ENCODE measurements around the gene KCND2.
"Not testable (repeated sequence)": the region's sequence is repeated elsewhere in the genome, so short reads cannot be mapped to it uniquely, and the experiment has no call there.

The KCND2 gene

DNA sequence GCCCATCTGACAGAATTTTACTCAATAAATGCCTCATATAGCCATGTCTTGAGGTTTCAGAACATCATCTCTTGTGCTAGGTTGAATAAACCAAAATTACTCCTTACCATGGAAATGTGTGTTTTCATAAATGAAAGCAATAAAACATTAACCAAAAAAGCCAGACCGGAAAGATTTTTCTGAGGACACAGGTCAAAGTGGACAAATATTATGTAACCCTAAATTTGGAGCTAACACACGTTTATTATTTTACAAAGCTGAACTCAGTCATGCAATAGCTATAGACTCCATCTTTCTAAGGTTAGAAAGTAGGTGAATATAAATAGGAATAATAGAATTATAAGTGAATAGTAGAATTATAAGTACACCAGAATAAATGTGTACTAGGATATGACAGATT lies 315.9 kb downstream of the KCND2 start:
- no peak for DNase-seq

DNA sequence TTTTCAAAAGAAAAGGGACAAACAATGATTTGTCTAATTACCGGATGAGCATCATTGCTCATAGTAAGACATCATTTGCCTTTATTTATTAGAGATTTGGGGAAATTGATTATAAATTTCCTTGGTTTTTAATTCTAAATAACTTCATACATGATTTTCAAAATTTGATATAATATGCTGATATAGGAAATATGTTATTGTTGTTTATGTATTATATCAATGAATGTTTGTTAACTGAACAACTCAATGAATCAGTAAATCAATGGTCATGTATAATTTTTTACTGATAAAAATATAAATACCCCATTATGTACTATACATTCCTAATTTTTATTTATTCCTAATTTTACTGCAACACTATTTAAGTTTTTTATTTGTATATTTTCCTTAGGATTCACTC lies 327.6 kb downstream of the KCND2 start:
- DNase-seq: no peak

DNA sequence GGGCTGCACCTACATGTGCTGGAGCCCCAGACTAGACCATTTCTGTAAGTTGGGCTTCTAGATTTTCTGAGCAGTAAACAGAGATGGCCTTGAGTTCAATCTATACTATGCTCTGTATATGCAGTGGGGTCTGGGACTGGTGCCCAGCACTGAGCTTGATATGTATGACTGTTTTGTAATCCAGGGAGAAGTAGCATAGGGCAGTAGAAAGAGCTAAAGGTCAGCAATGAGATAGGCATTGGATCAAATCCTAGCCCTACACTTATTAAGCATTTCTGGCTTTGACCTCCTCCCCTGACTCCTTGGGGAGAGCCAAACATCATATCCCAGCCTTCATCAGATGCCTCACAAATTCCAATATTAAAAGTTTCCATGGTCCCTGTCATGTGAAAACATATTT lies 330.4 kb downstream of the KCND2 start:
- DNase-seq: no peak

DNA sequence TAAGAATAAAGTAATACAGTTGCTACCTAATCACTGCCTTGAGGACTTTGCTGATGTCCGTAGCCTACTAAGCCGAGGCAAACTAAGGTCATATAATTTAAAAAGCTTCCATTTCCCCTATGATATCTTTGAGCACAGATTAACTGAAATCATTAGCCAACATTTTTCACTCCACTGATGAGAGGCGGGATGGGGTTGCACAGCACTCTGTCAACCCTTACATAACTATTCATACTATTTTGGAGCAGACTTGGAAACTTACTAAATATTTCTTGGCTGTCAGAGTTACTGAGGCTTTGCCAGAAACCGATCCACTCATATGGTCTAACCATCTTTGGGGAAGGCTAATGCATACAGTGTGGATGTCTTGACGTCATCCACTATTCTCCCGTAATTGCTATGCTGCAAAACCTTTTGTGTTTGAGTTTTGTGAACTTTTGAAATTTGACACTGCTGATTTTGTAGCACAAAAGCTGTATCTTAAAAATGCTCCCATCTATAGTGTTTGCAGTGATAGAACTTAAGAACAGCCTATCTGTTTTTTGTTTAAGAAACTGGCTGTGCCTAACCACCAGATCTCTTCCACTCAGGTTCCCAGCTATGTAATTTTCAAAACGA lies 336.3 kb downstream of the KCND2 start:
- no peak for DNase-seq

DNA sequence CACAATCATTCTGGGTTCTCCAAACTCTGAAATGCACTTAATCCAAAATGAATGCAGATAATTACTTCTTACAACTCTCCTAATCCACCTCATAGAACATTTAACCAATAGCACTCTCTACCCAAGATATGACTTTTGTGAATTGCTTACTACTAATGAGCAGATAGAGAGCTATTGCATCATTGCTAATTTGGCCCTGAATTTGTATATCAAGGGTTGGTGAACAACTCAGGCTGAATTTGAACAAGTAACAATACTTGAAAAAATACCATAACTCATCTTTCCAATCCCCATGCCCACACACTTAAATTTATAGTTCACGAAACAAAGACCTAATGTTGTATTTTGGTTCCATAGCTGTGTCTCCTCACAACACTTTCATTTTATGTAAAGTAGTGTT lies 339.0 kb downstream of the KCND2 start:
- DNase-seq: no peak

DNA sequence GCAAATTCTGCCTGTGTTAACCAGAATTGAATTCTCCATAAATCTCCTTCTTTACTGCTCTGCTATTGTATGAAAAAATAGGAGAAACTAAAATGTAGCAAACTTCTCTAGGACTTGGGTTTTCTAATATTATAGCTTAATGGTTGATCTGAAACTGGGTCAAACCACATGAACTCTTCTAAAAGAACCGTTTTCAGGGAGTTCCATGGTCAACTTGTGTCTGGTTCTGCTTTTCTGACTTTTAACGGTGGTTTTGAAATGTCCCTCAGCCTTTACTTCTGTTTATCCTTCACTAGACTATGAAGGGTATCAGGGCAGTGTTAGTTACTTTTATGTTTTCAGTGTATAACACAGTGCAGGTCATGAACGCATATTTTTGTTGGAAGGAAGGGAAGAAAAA lies 342.7 kb downstream of the KCND2 start:
- DNase-seq: no peak

DNA sequence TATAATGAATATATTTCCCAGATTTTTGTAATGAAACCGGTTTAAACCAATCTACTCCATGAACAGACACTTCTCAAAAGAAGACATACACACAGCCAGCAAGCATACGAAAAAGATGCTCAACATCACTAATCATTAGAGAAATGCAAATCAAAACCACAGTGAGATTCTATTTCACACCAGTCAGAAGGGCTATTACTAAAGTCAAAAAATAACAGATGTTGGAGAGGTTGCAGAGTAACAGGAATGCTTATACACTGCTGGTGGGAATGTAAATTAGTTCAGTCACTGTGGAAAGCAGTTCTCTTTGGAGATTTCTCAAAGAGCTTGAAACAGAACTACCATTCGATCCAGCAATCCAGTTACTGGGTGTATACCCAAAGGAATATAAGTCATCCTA lies 344.3 kb downstream of the KCND2 start:
- DNase-seq: no peak

DNA sequence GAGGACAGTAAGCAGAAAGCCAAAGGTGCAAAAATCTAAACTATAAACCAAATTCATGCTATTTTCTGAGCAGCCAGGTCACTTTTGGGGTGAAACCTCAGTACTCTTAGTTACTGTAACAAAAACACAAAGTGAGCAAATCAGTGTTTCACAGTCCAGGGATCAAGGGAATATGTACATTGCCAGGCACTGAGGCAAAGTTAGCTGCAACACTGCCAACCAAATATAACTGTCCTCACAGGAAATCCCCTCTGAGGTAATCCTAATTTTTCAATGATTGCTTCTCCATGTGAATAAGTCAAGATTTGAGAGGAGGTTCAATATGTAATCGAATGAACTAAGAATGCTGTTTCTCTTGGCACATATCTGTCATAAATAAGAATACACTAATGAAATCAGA lies 355.3 kb downstream of the KCND2 start:
- DNase-seq: no peak

DNA sequence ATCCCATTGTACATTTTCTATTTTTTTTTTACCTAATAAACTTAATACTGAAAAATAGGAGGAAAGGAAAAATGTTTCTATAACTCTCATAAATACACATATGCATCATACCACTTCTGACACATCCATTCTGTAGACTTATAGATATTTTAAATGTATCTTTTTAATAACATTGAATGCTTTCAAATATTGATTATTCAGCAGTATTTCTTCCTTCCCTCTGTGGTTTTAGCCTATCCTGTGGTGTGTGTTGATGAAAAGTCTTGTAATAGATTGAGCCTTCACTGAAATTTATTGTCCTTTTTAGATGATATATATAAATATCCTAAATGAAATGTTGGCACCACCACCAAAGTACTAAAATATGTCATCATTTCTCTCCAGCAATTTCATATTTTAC lies 366.9 kb downstream of the KCND2 start:
- no peak for DNase-seq

DNA sequence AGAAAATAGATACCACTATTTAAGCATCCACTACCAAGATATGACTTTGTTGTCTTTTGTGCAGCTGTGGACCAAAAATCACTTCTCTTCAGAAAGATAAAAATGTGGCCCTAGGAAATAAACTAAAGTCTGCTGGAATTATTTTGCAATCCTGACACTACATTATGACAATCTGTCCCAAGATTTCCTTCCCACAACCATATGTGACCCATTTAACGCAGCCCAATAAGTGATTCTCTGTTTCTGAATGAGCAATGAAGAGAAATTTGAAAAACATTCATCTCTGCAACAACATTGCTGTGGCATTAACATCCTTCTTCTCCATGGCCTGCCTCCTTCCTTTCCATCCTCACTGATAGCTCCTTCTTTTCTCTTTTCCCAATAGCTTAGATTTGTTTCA lies 373.0 kb downstream of the KCND2 start:
- DNase-seq: no peak

DNA sequence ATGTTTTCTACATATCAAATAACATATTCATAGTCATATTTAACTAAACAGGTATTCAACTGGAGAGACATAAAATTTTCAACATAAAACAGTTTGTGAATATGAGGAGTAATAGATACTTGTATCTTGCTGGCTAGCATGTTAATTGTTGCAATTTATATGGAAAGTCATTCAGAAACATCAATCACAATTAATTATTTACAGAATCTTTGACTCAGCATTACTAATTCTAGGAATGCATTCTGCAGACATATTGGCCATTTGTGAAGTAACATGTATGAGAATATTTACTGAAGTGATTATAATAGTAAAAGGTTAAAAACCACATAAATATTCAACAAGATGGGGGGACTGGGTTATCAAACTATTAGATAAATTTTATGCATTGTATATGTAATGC lies 381.3 kb downstream of the KCND2 start:
- no peak for DNase-seq

DNA sequence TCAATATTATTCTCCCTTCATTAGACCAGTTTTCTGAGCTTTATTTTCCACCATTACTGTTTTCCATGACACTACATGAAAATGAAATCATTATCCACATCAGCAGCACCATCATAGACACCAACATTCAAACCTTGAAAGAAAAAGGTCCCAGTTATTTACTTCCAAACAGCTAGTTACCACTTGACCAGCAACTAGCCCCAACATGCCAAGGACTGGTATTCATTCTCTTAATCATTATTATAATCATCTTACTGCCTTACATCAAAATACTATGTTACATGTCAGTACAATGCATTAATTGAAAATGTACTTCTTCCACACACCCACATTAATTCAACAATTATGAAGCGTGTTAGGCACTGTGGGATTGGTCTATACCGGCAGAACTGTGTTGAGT lies 385.5 kb downstream of the KCND2 start:
- no peak for DNase-seq

DNA sequence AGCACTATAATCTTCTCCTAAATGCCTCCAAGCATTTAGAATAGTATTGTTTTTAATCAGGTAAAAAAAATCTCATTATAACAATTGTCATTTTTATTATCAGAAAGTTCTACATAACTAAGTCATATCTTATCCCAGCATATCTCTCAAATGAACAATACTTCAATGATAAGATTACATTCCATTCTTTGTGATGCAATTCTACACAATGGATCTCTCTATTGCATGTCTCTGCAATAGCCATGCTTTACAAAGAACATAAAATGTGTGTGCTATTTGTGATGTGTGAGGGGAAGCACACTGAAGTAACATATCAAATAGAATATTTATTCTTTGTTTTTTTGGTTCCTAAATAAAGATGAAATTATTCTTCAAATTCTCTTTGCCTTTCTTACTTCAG lies 389.3 kb downstream of the KCND2 start:
- no peak for DNase-seq

DNA sequence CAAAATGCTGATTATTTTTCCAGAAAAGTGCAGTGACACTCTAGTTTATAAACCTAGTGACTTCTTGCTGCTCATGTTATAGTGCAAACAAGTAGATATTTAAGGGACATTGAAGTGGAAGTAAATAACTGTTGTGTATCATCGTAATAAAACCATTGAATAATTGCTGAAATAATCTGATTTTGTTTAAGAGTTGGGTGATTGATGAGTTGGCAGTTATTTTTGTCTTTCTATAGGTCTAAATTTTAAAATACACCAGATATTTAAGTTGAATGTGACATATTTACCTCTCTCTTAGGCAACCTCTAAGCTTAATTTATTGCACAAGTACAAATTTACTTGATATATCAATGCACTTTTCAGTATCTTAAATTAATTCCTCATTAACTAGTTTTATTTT lies 392.1 kb downstream of the KCND2 start:
- DNase-seq: no peak

DNA sequence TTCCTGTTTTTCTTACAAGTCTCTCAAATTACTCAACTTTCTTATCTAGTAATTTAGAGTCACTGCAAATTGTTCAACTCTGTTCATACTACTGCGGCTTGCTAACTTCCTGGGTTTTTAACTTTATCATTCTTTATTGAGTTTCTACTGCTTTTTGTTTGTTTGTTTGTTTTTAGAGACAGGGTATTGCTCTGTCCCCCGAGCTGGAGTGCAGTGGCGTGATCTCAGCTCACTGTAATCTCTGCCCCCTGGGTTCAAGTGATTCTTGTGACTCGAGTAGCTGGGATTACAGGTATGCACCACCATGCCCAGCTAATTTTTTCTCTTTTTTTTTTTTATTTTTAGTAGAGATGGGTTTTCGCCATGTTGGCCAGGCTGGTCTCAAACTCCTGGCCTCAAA lies 402.1 kb downstream of the KCND2 start:
- no peak for DNase-seq

DNA sequence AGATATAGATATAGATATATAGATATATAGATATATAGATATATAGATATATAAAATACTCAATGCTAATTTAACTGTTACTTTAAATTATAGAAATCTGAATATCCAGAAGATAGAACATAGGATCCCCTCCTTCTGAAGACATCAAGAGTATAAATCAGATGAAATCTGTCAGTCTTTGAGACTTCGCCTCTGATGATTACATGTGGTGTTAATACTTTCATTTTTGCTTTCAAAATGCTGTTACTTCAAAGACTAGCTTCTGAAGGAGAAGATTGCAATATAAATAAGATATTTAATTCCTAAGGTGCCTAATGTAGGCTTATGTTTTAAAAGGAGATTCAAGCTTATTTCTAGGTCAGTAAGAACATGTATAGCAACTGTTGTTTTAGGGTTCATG lies 404.6 kb downstream of the KCND2 start:
- DNase-seq: no peak

DNA sequence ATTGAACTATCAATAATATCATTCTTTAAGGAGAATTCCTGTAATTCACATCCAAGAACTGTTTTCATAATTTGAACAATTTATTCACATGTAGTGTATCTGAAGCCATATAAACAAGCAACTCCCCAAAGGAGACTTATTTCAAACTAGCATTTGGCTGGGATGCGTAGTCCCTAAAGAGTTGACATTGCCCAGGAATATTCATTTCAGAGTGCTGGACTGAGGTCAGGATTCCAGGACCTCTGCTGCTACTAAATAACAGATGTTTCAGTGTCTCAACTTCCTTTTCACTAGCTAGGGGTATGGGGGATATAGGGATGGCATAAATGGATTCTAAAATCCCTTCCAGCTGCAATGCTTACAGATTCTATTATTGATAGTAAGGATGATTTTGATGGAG lies 408.0 kb downstream of the KCND2 start:
- no peak for DNase-seq

DNA sequence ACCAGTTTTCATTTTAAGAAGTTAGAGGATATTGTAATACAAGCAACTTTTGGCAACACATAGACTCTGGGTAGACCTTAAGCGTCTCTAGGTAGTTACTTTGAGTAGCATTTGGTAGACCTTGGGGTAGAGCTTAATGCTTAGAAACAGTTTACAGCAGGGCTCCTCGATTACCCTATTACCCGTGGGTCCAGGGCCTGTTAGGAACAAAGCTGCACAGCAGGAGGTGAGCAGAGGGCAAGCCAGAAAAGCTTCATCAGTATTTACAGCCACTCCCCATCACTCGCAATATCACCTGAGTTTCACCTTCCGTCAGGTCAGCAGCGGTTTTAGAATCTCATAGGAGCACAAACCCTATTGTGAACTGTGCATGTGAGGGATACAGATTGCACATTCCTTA lies 411.5 kb downstream of the KCND2 start:
- DNase-seq: no peak

DNA sequence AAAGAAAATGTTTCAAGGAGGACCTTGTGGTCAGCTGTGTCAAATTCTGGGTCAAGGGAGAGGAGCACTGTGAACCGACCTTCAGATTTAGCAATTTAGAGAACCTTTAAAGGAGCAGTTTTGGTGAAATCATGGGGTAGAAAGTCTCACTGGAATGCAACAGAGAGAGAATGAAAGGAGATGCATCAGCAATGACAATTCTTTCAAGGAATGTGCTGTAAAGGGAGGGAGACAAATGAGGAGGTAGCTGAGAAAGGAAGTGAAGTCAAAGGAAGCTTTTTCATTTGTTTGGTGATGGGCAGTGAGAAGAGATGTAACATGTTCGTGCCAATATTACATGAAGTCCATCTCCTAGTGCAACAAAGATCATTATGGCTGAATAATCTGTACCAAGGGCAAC lies 418.9 kb downstream of the KCND2 start:
- DNase-seq: no peak

DNA sequence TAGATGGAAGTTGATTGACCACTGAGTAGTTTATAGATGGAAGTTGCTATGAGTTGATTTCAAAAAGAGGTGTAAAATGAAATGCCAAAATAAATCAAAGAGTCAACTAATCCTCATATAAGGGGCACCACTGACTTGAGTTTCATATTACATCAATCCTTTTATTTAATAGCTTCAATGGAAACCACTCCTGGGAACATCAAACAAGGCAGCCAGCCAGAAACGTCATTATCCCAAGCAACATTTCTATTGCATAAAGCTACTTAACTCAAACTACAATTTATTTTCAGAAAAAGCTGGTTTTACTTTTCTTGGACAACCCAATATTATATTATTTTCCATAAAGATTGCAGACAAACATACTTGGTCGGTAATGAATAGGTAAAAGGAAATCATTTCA lies 422.9 kb downstream of the KCND2 start:
- DNase-seq: no peak

DNA sequence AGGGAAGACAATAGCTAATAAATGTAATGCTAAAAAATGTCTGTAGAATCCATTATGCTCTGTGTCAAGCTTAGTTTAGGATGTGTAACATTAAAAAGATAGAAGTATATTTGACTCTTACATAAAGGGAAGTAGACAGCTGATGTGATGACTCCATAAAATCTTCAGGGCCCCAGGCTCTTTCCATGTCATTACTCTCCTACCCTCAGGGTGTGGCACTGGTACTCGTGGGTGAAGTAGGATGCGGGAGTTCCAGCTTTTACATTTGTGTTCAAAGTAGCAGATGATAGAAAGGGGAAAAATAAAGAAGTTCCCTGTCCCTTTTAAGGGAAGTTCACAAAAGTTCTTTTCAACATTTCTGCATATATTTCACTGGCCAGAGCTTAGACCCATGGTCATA lies 427.8 kb downstream of the KCND2 start:
- no peak for DNase-seq

DNA sequence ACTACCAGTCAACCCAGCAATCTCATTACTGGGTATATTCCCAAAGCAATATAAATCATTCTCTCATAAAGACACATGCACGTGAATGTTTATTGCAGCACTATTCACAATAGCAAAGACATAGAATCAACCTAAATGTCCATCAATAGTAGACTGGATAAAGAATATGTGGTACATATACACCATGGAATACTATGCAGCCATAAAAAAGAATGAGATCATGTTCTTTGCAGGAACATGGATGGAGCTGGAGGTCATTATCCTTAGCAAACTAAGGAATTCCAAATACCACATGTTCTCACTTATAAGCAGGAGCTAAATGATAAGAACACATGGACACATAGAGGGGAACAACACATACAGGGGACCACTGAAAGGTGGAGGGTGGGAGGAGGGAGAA lies 429.4 kb downstream of the KCND2 start:
- not testable (repeated sequence) for DNase-seq

DNA sequence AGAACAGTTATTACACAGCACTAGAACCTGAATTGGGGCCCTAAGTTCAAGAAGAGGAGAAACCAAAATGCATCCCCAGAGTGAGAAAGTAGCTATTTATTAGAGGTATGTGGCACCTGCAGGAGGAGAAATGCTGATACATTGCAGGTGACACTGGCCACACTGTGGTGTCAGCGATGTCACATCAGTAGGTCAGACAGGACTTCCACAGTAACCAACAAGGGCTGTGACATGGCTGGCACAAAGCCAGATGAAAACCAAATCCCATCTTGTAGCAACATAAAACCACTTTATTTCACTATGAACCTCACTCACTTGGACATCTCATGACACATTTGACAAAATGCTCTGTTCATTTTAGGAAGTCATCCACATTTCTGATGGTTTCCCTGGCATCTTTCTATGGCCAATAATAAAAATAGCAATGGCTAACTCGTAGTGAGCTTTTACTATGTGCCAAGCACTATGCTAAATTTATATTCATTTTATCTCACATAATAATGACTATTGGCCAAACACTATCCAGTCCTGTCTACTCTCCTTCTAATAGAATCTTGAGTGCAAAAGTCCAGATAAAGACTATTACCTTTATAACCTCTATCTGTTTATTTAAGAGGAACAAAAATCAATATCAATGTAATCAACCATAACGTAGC lies 430.7 kb downstream of the KCND2 start:
- DNase-seq: no peak

DNA sequence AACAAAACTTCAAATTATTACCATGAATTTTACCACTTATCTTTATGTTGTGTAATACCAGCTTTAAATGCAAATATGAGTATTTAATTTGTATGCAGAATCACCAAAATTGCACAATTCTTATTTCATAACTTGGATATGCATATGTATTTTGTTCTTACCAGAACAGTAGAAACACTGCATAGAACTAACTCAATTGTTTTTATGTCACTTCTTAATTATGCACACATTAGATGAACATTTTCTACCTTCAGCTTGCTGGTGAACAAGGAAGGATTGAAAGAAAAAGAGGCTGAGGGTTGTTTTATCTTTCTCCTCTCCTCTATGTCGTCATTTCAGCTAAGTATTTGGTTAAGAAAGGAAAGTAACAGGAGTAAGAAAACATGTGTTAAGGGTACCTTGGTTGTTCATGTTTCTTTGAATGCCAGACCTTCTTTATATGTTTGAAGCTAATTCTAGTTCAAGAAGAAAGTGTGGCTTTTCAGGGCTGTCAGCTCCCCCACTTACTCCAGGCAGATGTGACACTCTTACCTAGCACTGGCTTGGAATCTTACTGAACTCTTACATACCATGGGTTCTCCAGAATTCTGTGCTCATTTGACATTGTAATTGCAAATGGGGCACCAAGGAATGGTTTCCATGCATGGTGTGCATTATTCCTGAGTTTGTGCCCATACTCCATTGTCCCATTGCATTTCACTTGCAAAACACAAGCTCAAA lies 436.4 kb downstream of the KCND2 start:
- DNase-seq: no peak

DNA sequence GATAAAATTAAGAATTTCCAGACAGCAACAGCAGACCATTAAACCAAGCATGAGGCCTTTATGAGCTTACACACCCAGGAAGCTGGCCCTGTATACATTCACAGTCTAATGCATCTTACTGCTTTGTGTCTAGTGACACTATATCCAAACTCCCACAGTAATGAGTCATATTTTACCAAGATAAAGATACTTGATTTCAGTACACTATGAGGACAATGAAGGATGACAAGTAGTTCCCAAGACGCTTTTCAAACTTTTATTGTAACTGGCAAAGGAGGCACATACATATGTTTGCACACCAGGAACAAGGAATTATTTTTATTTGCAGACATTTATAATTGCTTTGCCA lies 437.0 kb downstream of the KCND2 start:
- no peak for DNase-seq
